Activated CD4-positive, alpha-beta T cell treated with anti-CD3 and anti-CD28 coated beads for 36 hours (primary cell): ENCODE data around the gene KRT75. TPM values are rescaled to one million over a fixed set of nuclear protein-coding genes. Genes with fewer than 3 reads are reported as not detected.

Experiments used
- ATAC-seq: fragments of 200-7000 bp; cut with Tn5 transposase; one replicate; pipeline ENCODE4 v1.10.0; 2021; ENCODE audit warnings: mild to moderate bottlenecking, moderate library complexity
- CTCF ChIA-PET: fragments of 350-600 bp; sonication (Branson Sonifier 250); formaldehyde crosslinking; loops from one replicate; lab custom pipeline; 2021; ENCODE audit warnings: antibody characterized with exemption; lab: Charles Lee
- POLR2A ChIA-PET: fragments of 350-600 bp; sonication (Branson Sonifier 250); formaldehyde crosslinking; loops from one replicate; lab custom pipeline; 2021; ENCODE audit warnings: antibody characterized with exemption, inconsistent platforms; lab: Charles Lee
- DNase-seq: peaks from one replicate; pipeline ENCODE4 v3.0.0-alpha.2; 2020
- H3K27ac Mint-ChIP-seq: one replicate; pipeline ENCODE4 v1.8.0; 2021; ENCODE audit warnings: mixed read lengths
- H3K27me3 Mint-ChIP-seq: one replicate; pipeline ENCODE4 v1.8.0; 2021; ENCODE audit warnings: mixed read lengths
- H3K36me3 Mint-ChIP-seq: one replicate; pipeline ENCODE4 v1.8.0; 2021; ENCODE audit warnings: low read depth, mixed read lengths
- H3K4me1 Mint-ChIP-seq: one replicate; pipeline ENCODE4 v1.8.0; 2021; ENCODE audit warnings: mixed read lengths
- H3K4me3 Mint-ChIP-seq: one replicate; pipeline ENCODE4 v1.8.0; 2021; ENCODE audit warnings: mild to moderate bottlenecking, moderate library complexity, mixed read lengths
- H3K9me3 Mint-ChIP-seq: one replicate; pipeline ENCODE4 v1.8.0; 2021; ENCODE audit warnings: low read depth, mixed read lengths
- intact Hi-C, 2 experiments: fragments of 100-400 bp; cut with DNase I in 1 of 2; cut with micrococcal nuclease in 1 of 2; formaldehyde crosslinking; loops; one replicate each; pipeline versions ENCODE4 v1.14.2 to v1.15.1; 2022 to 2024; cut with DNase I, micrococcal nuclease
- total RNA-seq, 2 experiments: library from RNA; stranded (reverse); gene quantifications; one replicate each; pipeline ENCODE4 v1.2.3, GENCODE V29; 2021

Gene KRT75
- total RNA-seq, 2 experiments from 2014 or later = not detected

DNA sequence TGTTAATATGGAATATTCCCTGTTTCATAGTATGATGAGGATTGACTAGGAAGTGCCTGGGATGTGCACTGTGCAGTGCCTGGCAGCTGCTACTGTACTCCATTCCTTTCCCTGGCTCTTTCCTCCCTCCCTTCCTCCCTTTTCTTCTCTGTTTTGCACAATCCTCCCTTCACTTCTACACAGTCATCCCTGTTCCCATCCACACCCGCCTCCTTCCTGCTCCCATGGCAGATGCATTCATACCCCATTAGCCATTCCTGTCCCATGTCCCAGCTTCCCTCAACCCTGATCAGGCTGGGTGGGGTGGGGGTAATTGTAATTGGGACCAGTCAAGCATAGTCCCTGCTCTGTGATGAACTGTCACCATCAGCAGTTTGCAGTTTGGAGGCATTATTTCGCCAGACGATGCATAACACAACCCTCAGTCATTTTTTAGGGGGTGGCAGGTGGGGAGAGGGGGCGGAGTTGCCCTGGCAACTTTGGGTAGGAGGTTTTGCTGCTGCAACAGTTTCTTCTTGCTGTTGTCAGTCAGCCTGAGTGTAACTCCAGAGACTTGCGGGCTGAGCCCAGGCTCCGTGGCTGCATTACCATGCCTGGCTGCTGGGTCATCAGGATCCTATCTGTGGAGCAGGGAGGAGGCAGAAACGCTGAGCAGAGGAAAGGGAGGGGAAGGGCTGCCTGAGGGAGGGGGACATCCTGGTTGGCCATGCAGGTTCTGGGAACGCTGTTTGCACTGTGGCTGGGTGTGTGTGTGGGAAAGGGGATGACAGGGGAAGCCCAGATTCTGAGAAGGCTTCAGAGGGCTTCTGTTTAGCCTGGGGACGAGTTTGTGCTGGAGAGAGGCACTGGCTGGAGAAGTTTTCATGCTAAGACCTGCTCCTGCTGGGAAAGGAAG is 44.6 kb downstream of the KRT75 start:
- DNase-seq (no peak), ATAC-seq (no peak)
- H3K36me3 Mint-ChIP-seq = no peaks in the 10 kb centered on the region
- CTCF ChIA-PET = interaction anchor here (0.7 kb wide), 1 partner anchor 481 kb away, joined by 3 read pairs; no protein-coding TSS in a partner anchor
- H3K4me1 Mint-ChIP-seq = no peaks in the 10 kb centered on the region
- H3K4me3 Mint-ChIP-seq = no peak overlapping the region
- no peaks in the 10 kb centered on the region for H3K9me3 Mint-ChIP-seq
- intact Hi-C loops = loop anchor here in 1 of 2 experiments (10.0 kb wide), 1 partner anchor 115 kb away; no protein-coding TSS in a partner anchor
- POLR2A ChIA-PET = no interaction called here
- no peak overlapping the region for H3K27ac Mint-ChIP-seq
- H3K27me3 Mint-ChIP-seq = peaks cover 7% of the 10 kb centered on the region

- Mint-ChIP-seq H3K27me3 (peaks cover 7% of the 10 kb centered on the region), H3K36me3 (no peaks in the 10 kb centered on the region), H3K4me3 (no peak overlapping the region), H3K27ac (no peak overlapping the region), H3K4me1 (peaks cover 3% of the 10 kb centered on the region), H3K9me3 (no peaks in the 10 kb centered on the region)
- POLR2A ChIA-PET = no interaction called here
- CTCF ChIA-PET = interaction anchor here (0.6 to 1.1 kb wide), 3 partner anchors 15 to 153 kb away, joined by 3 to 4 read pairs (median 3); no protein-coding TSS in a partner anchor
- DNase-seq (no peak), ATAC-seq (no peak)
- intact Hi-C loops = no loop called here
Observed at GRCh38 chr12:52387859-52388258, 46.3 kb downstream of the KRT75 start.

GRCh38 chr12:52385226-52385702 is 48.9 kb downstream of the KRT75 start, which contains the start of gene KRT84:
TSS of gene KRT84 (minus strand) at chr12:52385652. CDS start at chr12:52385585, 67 bp downstream.
- no peak for ATAC-seq
- no peak for DNase-seq
- Mint-ChIP-seq H3K27me3 (peaks cover 5% of the 10 kb centered on the region), H3K4me1 (peaks cover 6% of the 10 kb centered on the region), H3K4me3 (no peak within 1 kb of the TSS), H3K27ac (no peak within 1 kb of the TSS), H3K36me3 (no peaks in the 10 kb centered on the region), H3K9me3 (no peaks in the 10 kb centered on the region)
- intact Hi-C loops = no loop called here
- CTCF ChIA-PET = interaction anchor here (0.6 to 3.5 kb wide), 6 partner anchors 11 to 662 kb away, joined by 3 to 15 read pairs (median 4); no protein-coding TSS in a partner anchor
- POLR2A ChIA-PET = no interaction called here

- H3K27ac Mint-ChIP-seq = no peak overlapping the region
- CTCF ChIA-PET = interaction anchor here (0.9 to 3.5 kb wide), 4 partner anchors 11 to 18 kb away, joined by 3 to 15 read pairs (median 4); no protein-coding TSS in a partner anchor
- DNase-seq = no peak
Observed at GRCh38 chr12:52383331-52383730, 50.8 kb downstream of the KRT75 start.

GRCh38 chr12:52382854-52383253 is 51.3 kb downstream of the KRT75 start:
- intact Hi-C loops = no loop called here
- H3K4me3 Mint-ChIP-seq = no peak overlapping the region
- H3K27me3 Mint-ChIP-seq = no peaks in the 10 kb centered on the region
- H3K36me3 Mint-ChIP-seq = no peaks in the 10 kb centered on the region
- H3K9me3 Mint-ChIP-seq = no peaks in the 10 kb centered on the region
- peaks cover 6% of the 10 kb centered on the region for H3K4me1 Mint-ChIP-seq
- DNase-seq (no peak), ATAC-seq (no peak)
- H3K27ac Mint-ChIP-seq = no peak overlapping the region
- ChIA-PET POLR2A (no interaction called here), CTCF (interaction anchor here (1.1 to 1.2 kb wide), 2 partner anchors 13 to 18 kb away, joined by 3 to 4 read pairs; no protein-coding TSS in a partner anchor)

More at GRCh38 chr12:52383331-52383730, 50.8 kb downstream of the KRT75 start:
- no peak overlapping the region for H3K4me3 Mint-ChIP-seq
- peaks cover 6% of the 10 kb centered on the region for H3K4me1 Mint-ChIP-seq
- no peaks in the 10 kb centered on the region for H3K9me3 Mint-ChIP-seq
- H3K36me3 Mint-ChIP-seq = no peaks in the 10 kb centered on the region
- POLR2A ChIA-PET = no interaction called here
- no peak for ATAC-seq
- intact Hi-C loops = no loop called here
- H3K27me3 Mint-ChIP-seq = no peaks in the 10 kb centered on the region

DNA sequence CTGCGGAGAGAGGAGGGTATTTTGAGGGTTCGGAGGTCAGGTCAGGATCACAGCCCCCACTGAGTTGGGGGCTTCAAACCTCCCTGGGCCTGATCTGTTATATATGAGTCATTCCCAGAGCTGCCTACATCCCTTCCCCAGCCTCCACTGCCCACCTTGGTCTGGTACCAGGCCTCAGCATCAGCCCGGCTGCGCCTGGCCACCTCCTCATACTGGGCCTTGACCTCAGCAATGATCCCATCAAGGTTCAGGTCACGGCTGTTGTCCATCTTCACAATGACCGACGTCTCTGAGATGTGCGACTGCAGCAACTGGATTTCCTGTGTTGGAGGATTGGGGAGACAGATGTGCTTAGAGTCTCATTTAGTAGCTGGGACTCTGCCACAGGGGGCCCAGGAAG is 53.0 kb downstream of the KRT75 start:
- Mint-ChIP-seq H3K4me1 (peaks cover 6% of the 10 kb centered on the region), H3K4me3 (no peak overlapping the region), H3K27me3 (peaks cover 3% of the 10 kb centered on the region), H3K36me3 (no peaks in the 10 kb centered on the region), H3K9me3 (no peaks in the 10 kb centered on the region), H3K27ac (no peak overlapping the region)
- ATAC-seq (no peak), DNase-seq (no peak)
- ChIA-PET CTCF (interaction anchor here (0.7 to 1.3 kb wide), 3 partner anchors 8 to 478 kb away, joined by 4 to 8 read pairs (median 4); no protein-coding TSS in a partner anchor), POLR2A (no interaction called here)
- intact Hi-C loops = no loop called here

GRCh38 chr12:52380271-52380694 is 53.9 kb downstream of the KRT75 start:
- intact Hi-C loops = no loop called here
- CTCF ChIA-PET = interaction anchor here (0.7 to 1.4 kb wide), 5 partner anchors 52 to 505 kb away, joined by 3 to 8 read pairs (median 3); no protein-coding TSS in a partner anchor

GRCh38 chr12:52379536-52379935 is 54.6 kb downstream of the KRT75 start:
- H3K36me3 Mint-ChIP-seq = no peaks in the 10 kb centered on the region
- peaks cover 3% of the 10 kb centered on the region for H3K27me3 Mint-ChIP-seq

More at GRCh38 chr12:52380271-52380694, 53.9 kb downstream of the KRT75 start:
- H3K27ac Mint-ChIP-seq = no peak overlapping the region
- DNase-seq (peak; percentile 46), ATAC-seq (no peak)
- no peaks in the 10 kb centered on the region for H3K9me3 Mint-ChIP-seq
- no peaks in the 10 kb centered on the region for H3K36me3 Mint-ChIP-seq
- peaks cover 3% of the 10 kb centered on the region for H3K27me3 Mint-ChIP-seq
- no peak overlapping the region for H3K4me3 Mint-ChIP-seq
- H3K4me1 Mint-ChIP-seq = peaks cover 6% of the 10 kb centered on the region
- POLR2A ChIA-PET = interaction anchor here (0.6 kb wide), 1 partner anchor 168 kb away, joined by 5 read pairs; no protein-coding TSS in a partner anchor

GRCh38 chr12:52378091-52378490 is 56.1 kb downstream of the KRT75 start:
- DNase-seq (no peak), ATAC-seq (no peak)
- no peak overlapping the region for H3K27ac Mint-ChIP-seq
- H3K27me3 Mint-ChIP-seq = peaks cover 3% of the 10 kb centered on the region
- intact Hi-C loops = loop anchor here in 1 of 2 experiments (10.0 kb wide), 1 partner anchor 187 kb away; no protein-coding TSS in a partner anchor
- H3K9me3 Mint-ChIP-seq = no peaks in the 10 kb centered on the region
- H3K4me1 Mint-ChIP-seq = peaks cover 5% of the 10 kb centered on the region
- POLR2A ChIA-PET = no interaction called here
- H3K4me3 Mint-ChIP-seq = no peak overlapping the region
- CTCF ChIA-PET = no interaction called here
- no peaks in the 10 kb centered on the region for H3K36me3 Mint-ChIP-seq

More at GRCh38 chr12:52379536-52379935, 54.6 kb downstream of the KRT75 start:
- ChIA-PET CTCF (interaction anchor here (0.8 to 1.4 kb wide), 4 partner anchors 260 to 506 kb away, joined by 3 to 5 read pairs (median 3); no protein-coding TSS in a partner anchor), POLR2A (no interaction called here)
- intact Hi-C loops = loop anchor here in 1 of 2 experiments (10.0 kb wide), 1 partner anchor 185 kb away; no protein-coding TSS in a partner anchor
- Mint-ChIP-seq H3K4me1 (peaks cover 6% of the 10 kb centered on the region), H3K4me3 (no peak overlapping the region), H3K9me3 (no peaks in the 10 kb centered on the region), H3K27ac (no peak overlapping the region)
- DNase-seq (no peak), ATAC-seq (no peak)

GRCh38 chr12:52377266-52377665 is 56.9 kb downstream of the KRT75 start:
- no peaks in the 10 kb centered on the region for H3K9me3 Mint-ChIP-seq
- peaks cover 3% of the 10 kb centered on the region for H3K27me3 Mint-ChIP-seq
- ATAC-seq (no peak), DNase-seq (no peak)
- no peaks in the 10 kb centered on the region for H3K4me1 Mint-ChIP-seq
- intact Hi-C loops = loop anchor here in 1 of 2 experiments (10.0 kb wide), 1 partner anchor 188 kb away; no protein-coding TSS in a partner anchor
- POLR2A ChIA-PET = no interaction called here
- no peaks in the 10 kb centered on the region for H3K36me3 Mint-ChIP-seq
- H3K27ac Mint-ChIP-seq = no peak overlapping the region
- CTCF ChIA-PET = no interaction called here
- H3K4me3 Mint-ChIP-seq = no peak overlapping the region
